Adrenal gland (tissue), 19 donors: Measurements from ENCODE around the gene RNF145. TPM values are rescaled to one million over a fixed set of nuclear protein-coding genes. Genes with fewer than 3 reads are reported as not detected.
A peak's percentile ranks its signal among the peaks of the same experiment; 100 is the strongest.

Experiments used
- DNase-seq, 7 donors: peaks; one replicate each; pipeline ENCODE4 v3.0.0-alpha.2; 2019 to 2020
- H3K27ac ChIP-seq, 5 donors: fragments of 200-600 bp; sonication (generic) in 4 of 5; 1 replicate in 3 of 5; 2 replicates in 2 of 5; pipeline versions ENCODE4 v1.5.1 to v1.8.0; 2016 to 2020; ENCODE audit warnings: mild to moderate bottlenecking in 1 of 5
- H3K27me3 ChIP-seq: fragments of 200-600 bp; 2 replicates; pipeline ENCODE4 v1.8.0; 2021
- H3K36me3 ChIP-seq, 2 donors: fragments of 200-600 bp; replicated peaks in 1 of 2; 1 replicate in 1 of 2; 2 replicates in 1 of 2; pipeline versions ENCODE4 v1.5.1 to v1.8.0; 2018 to 2022
- H3K4me1 ChIP-seq, 2 donors: fragments of 200-600 bp; replicated peaks in 1 of 2; 1 replicate in 1 of 2; 2 replicates in 1 of 2; pipeline versions ENCODE4 v1.5.1 to v1.8.0; 2018 to 2021
- H3K4me3 ChIP-seq, 4 donors: fragments of 200-600 bp; sonication (generic) in 3 of 4; one replicate each; pipeline ENCODE4 v1.5.1; 2016 to 2018
- H3K9me3 ChIP-seq, 3 donors: fragments of 200-600 bp; sonication (generic) in 1 of 3; replicated peaks in 1 of 3; 1 replicate in 2 of 3; 2 replicates in 1 of 3; pipeline versions ENCODE4 v1.5.1 to v1.8.0; 2016 to 2021
- CTCF ChIP-seq, 6 experiments: fragments of 450-650 bp in 4 of 6; fragments of 200-600 bp in 2 of 6; sonication (generic) in 1 of 6; IDR thresholded peaks; 1 replicate in 5 of 6; 2 replicates in 1 of 6; pipeline versions ENCODE4 v1.5.1 to v1.8.0; 2016 to 2021; ENCODE audit warnings: antibody characterized with exemption in 6 of 6, mild to moderate bottlenecking in 2 of 6, moderate library complexity in 1 of 6
- POLR2A ChIP-seq, 2 donors: fragments of 450-650 bp; IDR thresholded peaks; one replicate each; pipeline ENCODE4 v1.6.1; 2017; ENCODE audit warnings: antibody characterized with exemption in 2 of 2, mild to moderate bottlenecking in 2 of 2, moderate library complexity in 1 of 2
- WGBS, 4 donors: extraction: QIAGEN DNeasy Blood & Tissue Kit in 2 of 4; methylation state at CpG; one replicate each; pipeline versions ENCODE4 v1.1.5 to v1.1.7; 2013 to 2017; 5-methylcytosine and 5-hydroxymethylcytosine counted together
- intact Hi-C, 2 donors: fragments of 100-400 bp; cut with DNase I; formaldehyde crosslinking; loops; one replicate each; pipeline versions ENCODE4 v1.14.1 to v1.15.0; 2022 to 2023
- long read RNA-seq, 10 donors: library from polyadenylated mRNA in 3 of 10; unstranded in 2 of 10; stranded (forward) in 1 of 10; transcript quantifications; one replicate each; pipeline ENCODE4 v2.0.0 and lab custom pipeline, GENCODE V29; 2021 to 2026
- polyA plus RNA-seq, 3 donors: library from polyadenylated mRNA; stranded (reverse); fragments of 200-250 nt in 2 of 3; fragments of 350-450 nt in 1 of 3; fragmentation: Illumina TruSeq in 1 of 3; extraction: RNeasy Lipid Tissue Mini Kit (QIAGEN cat#74804) in 1 of 3; gene quantifications; one replicate each; pipeline ENCODE4 v1.2.3, GENCODE V29; 2013 to 2014
- total RNA-seq, 9 donors: library from RNA; depleted of rRNA in 4 of 9; stranded (reverse); fragments of >200 nt in 4 of 9; fragments of 120-200 nt in 1 of 9; fragmentation: NEBNext Ultra II Directional in 1 of 9; extraction: Animal tissue kit (Norgen Biotek cat#: 25700) in 1 of 9; gene quantifications; one replicate each; pipeline versions ENCODE4 v1.1.0 to v1.2.4, GENCODE V29; 2013 to 2023
- donor health status: healthy with polysubstance abuse.
- donor health status: Bipolar disorder and iron deficiency.
- donor health status: DM: yes; HTN: yes; CAD: no.
- donor health status: DM: no; HTN: no; CAD: no.
- donor health status: DM: no; HTN: no; CAD: no.
- donor health status: DM: yes; HTN: yes; CAD: no.

RNF145 gene
- 100 to 1,000 TPM in 3 of 9 donors, 10 to 100 TPM in 6; 61.6 to 138 (median 69.7) TPM for total RNA-seq
- 10 to 100 TPM; 20.2 to 72.0 (median 22.5) TPM for polyA plus RNA-seq
- long read RNA-seq, donor 1, transcript RNF145-202 (11 exons, 3,613 nt) = major isoform, 7 of 11 reads
- long read RNA-seq, donor 1, partial matches to known transcripts = 0 of 11 reads
- long read RNA-seq, donor 1, other reads (novel, unspliced or antisense) = 0 of 11 reads
- long read RNA-seq, donor 2, transcript RNF145-202 (11 exons, 3,613 nt) = major isoform, 5 of 10 reads
- long read RNA-seq, donor 2, partial matches to known transcripts = 0 of 10 reads
- long read RNA-seq, donor 2, other reads (novel, unspliced or antisense) = 0 of 10 reads
- long read RNA-seq, donor 3, transcript RNF145-202 (11 exons, 3,613 nt) = major isoform, 6 of 12 reads
- long read RNA-seq, donor 3, partial matches to known transcripts = 0 of 12 reads
- long read RNA-seq, donor 3, other reads (novel, unspliced or antisense) = 0 of 12 reads
- long read RNA-seq, donor 4, partial matches to known transcripts = 4 of 16 reads
- long read RNA-seq, donor 4, other reads (novel, unspliced or antisense) = 12 of 16 reads
- long read RNA-seq, donor 5, transcript RNF145-202 (11 exons, 3,613 nt) = major isoform, 34 of 97 reads
- long read RNA-seq, donor 5, partial matches to known transcripts = 12 of 97 reads
- long read RNA-seq, donor 5, other reads (novel, unspliced or antisense) = 48 of 97 reads
- long read RNA-seq, donor 6, partial matches to known transcripts = 1 of 4 reads
- long read RNA-seq, donor 6, other reads (novel, unspliced or antisense) = 3 of 4 reads
- long read RNA-seq, donor 7, partial matches to known transcripts = 0 of 6 reads
- long read RNA-seq, donor 7, other reads (novel, unspliced or antisense) = 0 of 6 reads
- long read RNA-seq, donor 8, transcript RNF145-202 (11 exons, 3,613 nt) = major isoform, 14 of 37 reads
- long read RNA-seq, donor 8, transcript RNF145-204 (2 exons, 1,940 nt) = minor isoform, 9 of 37 reads
- long read RNA-seq, donor 8, partial matches to known transcripts = 10 of 37 reads
- long read RNA-seq, donor 8, other reads (novel, unspliced or antisense) = 0 of 37 reads
- long read RNA-seq, donor 9, transcript RNF145-202 (11 exons, 3,613 nt) = major isoform, 7 of 10 reads
- long read RNA-seq, donor 9, partial matches to known transcripts = 0 of 10 reads
- long read RNA-seq, donor 9, other reads (novel, unspliced or antisense) = 0 of 10 reads
- long read RNA-seq, donor 10, transcript RNF145-202 (11 exons, 3,613 nt) = major isoform, 9 of 15 reads
- long read RNA-seq, donor 10, partial matches to known transcripts = 0 of 15 reads
- long read RNA-seq, donor 10, other reads (novel, unspliced or antisense) = 0 of 15 reads

GRCh38 chr5:159209438-159210209 is at the start of gene RNF145:
Gene RNF145 (minus strand): TSS chr5:159209553. CDS start chr5:159203617, 5,936 bp downstream.
- Histone ChIP-seq H3K27ac (peak within 1 kb of the TSS; percentile 84 to 98 (median 92)), H3K4me1 (peaks cover 23 to 38% of the 10 kb centered on the region in 2 donors), H3K4me3 (peak within 1 kb of the TSS; percentile 19 to 93 (median 84)), H3K9me3 (no peaks in the 10 kb centered on the region), H3K36me3 (no peaks in the 10 kb centered on the region), H3K27me3 (no peaks in the 10 kb centered on the region)
- WGBS, 4 donors = 1 to 6% (median 2%) methylated on average over 8 to 65 of the region's 65 CpGs
- peak in 1 of 2 donors; percentile 46 for TF ChIP-seq POLR2A (IDR thresholded peaks at IDR 0.05)
- TF ChIP-seq CTCF (IDR thresholded peaks at IDR 0.05) = no peak
- peak; percentile 83 to 95 (median 86) for DNase-seq
- intact Hi-C loops = loop anchor here in 1 of 2 donors (5.0 to 10.0 kb wide), 3 partner anchors 37 to 55 kb away; partner anchors contain the start of gene UBLCP1

- H3K9me3 ChIP-seq = no peaks in the 10 kb centered on the region
- DNase-seq = no peak
- intact Hi-C loops = no loop called here
Observed at GRCh38 chr5:159258361-159258760, 49.0 kb upstream of the RNF145 start.

More at GRCh38 chr5:159258361-159258760, 49.0 kb upstream of the RNF145 start:
- TF ChIP-seq POLR2A (IDR thresholded peaks at IDR 0.05) (no peak), CTCF (IDR thresholded peaks at IDR 0.05) (no peak)
- peaks cover 0 to 7% of the 10 kb centered on the region in 2 donors for H3K4me1 ChIP-seq
- WGBS, 4 donors = 83 to 94% (median 89%) methylated on average over 2 of the region's 2 CpGs
- H3K36me3 ChIP-seq = no peaks in the 10 kb centered on the region
- H3K27ac ChIP-seq = no peak overlapping the region
- H3K27me3 ChIP-seq = no peaks in the 10 kb centered on the region
- no peak overlapping the region for H3K4me3 ChIP-seq
